ENCODE measurements around the gene NCOA3.

The NCOA3 gene

GRCh38 chr20:47667531-47668312 lies 166.0 kb downstream of the NCOA3 start:
- DNase-seq = peak in 1 of 4 experiments; percentile 16

GRCh38 chr20:47668313-47669151 lies 166.8 kb downstream of the NCOA3 start:
- no peak for DNase-seq

GRCh38 chr20:47669152-47669425 lies 167.4 kb downstream of the NCOA3 start:
- DNase-seq = no peak

GRCh38 chr20:47669489-47669888 lies 167.8 kb downstream of the NCOA3 start:
- no peak for DNase-seq

GRCh38 chr20:47669927-47670890 lies 168.5 kb downstream of the NCOA3 start:
- DNase-seq = no peak

- no peak for DNase-seq
Measured at GRCh38 chr20:47670913-47671312, 169.2 kb downstream of the NCOA3 start.

GRCh38 chr20:47672166-47672565 lies 170.5 kb downstream of the NCOA3 start:
- no peak for DNase-seq

GRCh38 chr20:47672886-47673670 lies 171.4 kb downstream of the NCOA3 start:
- no peak for DNase-seq

- no peak for DNase-seq
Measured at GRCh38 chr20:47673671-47673955, 171.9 kb downstream of the NCOA3 start.

GRCh38 chr20:47674145-47674544 lies 172.5 kb downstream of the NCOA3 start:
- DNase-seq = no peak

GRCh38 chr20:47674686-47675085 lies 173.0 kb downstream of the NCOA3 start:
- DNase-seq = no peak

- DNase-seq = no peak
Measured at GRCh38 chr20:47675190-47676142, 173.8 kb downstream of the NCOA3 start.

- DNase-seq = no peak
Measured at GRCh38 chr20:47676219-47676721, 174.6 kb downstream of the NCOA3 start.

- DNase-seq = no peak
Measured at GRCh38 chr20:47676912-47677634, 175.4 kb downstream of the NCOA3 start.

GRCh38 chr20:47677635-47678453 lies 176.2 kb downstream of the NCOA3 start:
- DNase-seq = peak; percentile 19 to 66 (median 40)

GRCh38 chr20:47678536-47678935 lies 176.8 kb downstream of the NCOA3 start:
- DNase-seq = no peak

- no peak for DNase-seq
Measured at GRCh38 chr20:47679462-47679861, 177.8 kb downstream of the NCOA3 start.

GRCh38 chr20:47680804-47681529 lies 179.3 kb downstream of the NCOA3 start:
- no peak for DNase-seq

All from suppressor macrophage (primary cell).